ENCODE data around the gene PLAAT2.
"Not testable (repeated sequence)": the region's sequence is repeated elsewhere in the genome, so short reads cannot be mapped to it uniquely, and the experiment has no call there.

The PLAAT2 gene

DNA sequence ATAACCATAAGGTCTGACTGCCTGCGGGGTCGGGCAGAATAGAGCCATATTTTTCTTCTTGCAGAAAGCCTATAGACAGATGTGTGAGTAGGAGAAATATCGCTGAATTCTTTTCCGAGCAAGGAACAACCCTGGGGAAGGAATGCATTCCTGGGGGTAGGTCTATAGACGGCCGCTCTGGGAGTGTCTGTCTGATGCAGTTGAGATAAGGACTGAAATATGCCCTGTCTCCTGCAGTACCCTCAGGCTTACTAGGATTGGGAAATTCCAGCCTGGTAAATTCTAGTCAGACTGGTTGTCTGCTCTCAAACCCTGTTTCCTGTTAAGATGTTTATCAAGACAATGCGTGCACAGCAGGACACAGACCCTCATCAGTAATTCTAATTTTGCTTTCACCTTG, 18.0 kb upstream of the PLAAT2 start:
- not testable (repeated sequence) for DNase-seq (ENCODE audit: insufficient read length, low spot score); FAIRE-seq

DNA sequence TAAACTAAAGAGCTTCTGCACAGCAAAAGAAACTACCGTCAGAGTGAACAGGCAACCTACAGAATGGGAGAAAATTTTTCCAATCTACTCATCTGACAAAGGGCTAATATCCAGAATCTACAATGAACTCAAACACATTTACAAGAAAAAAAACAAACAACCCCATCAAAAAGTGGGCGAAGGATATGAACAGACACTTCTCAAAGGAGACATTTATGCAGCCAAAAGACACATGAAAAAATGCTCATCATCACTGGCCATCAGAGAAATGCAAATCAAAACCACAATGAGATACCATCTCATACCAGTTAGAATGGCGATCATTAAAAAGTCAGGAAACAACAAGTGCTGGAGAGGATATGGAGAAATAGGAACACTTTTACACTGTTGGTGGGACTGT, 15.7 kb upstream of the PLAAT2 start:
- DNase-seq (ENCODE audit: insufficient read length, low spot score); FAIRE-seq: not testable (repeated sequence)

DNA sequence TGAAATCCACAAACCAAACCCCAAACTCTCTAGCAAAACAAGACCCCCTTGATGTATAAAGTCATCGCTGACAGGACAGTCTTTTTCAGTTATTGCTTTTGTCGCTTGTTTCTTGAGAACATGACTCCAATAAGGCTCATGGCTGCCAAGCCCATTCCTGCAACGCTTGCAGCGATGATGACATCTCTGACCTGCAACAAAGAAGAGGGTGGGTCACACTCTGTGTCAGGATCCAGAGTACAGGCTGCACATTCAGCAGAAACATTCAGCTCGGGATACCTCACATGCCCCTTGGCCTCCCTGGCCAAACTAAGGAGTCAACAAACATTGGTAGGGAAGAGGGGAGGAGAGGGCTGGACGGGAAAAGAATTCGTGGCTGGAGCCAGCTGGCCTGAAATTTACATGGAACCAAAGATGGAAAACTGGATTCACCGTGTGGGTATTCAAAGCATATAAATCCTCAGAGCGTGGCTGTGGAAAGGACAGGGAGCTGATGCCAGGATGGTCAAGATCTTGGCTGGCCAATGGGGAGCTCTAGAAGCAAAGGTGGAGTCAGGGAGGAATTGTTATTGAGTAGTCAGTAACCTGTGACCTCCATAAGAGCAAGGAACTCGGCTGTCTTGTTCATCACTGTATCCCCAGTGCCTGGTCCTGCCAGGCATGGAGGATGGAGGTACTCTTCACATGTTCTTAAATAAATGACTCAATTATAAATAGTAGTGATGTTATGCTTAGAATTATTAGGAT, 11.8 kb upstream of the PLAAT2 start:
- peak; percentile 9 for FAIRE-seq
- DNase-seq (ENCODE audit: insufficient read length, low spot score), result no peak

DNA sequence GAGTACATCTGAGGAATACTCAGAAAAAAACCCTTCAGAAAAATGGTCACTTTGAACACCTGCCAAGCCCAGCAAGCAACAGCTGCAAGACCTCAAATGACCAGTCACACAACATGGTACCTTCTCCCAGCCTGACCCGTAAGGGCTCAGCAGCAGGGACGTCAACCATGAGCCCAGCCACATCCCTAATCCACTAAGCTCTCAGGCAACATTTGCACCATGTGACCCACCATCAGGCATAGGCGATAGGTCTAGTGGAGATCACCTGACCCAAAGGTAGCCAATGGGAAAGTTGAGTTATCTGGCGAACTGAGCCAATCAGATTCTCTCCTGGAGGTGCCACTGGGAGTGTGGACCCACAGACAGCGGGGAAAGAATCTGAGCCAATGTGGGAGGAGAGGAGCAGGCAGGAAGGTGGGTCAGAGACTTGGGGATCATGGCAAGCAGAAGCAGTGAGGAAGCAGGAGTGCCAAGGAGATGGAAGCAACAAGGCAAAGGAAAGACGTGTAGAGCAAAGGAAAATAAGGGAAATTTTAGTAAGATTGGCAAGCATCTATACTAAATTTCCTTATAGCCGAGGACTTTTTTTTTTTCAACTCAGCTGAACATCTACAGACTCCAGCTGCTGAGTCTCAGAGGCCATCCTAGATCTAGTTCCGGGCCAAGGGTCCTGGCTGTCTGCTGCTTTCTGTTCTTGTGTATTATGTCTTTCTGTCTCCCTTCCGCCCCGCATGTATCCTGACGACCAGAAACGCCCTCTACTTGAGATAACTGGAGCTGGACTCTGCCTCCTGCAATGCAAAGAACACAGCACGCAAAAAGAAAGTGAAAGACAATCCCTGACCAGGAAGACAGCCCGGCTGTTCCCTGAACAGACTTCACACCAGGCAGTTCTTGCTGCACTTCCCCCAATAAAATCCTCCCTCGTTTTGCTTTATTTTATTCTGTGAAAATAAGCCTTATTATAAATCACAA, 11.0 kb upstream of the PLAAT2 start:
- FAIRE-seq, result no peak
- DNase-seq (ENCODE audit: insufficient read length, low spot score), result no peak

DNA sequence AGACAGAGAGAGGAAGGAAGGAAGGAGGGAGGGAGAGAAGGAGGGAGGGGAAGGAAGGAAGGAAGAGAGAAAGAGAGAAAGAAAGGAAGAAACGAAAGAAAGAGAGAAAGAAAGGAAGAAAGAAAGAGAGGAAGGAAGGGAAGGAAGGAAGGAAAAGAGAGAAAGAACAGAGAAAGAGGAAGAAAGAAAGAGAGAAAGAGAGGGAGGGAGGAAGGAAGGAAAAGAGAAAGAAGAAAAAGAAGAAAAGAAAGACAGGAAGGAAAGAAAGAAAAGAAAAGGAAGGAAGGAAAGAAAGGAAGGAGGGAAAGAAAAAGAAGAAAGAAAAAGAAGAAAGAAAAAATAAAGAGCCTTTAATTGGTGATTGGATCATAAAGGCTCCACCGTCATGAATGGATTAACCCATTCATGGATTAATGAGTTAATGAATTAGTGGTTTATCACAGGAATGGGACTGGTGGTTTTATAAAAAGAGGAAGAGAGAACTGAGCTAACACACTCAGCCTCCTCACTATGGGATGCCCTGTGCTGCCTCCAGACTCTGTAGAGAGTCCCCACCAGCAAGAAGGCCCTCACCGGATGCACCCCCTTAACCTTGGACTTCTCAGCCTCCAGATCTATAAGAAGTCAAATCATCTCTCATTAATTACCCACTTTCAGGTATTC, 9.0 kb upstream of the PLAAT2 start:
- no peak for FAIRE-seq
- DNase-seq (ENCODE audit: insufficient read length, low spot score), result no peak

DNA sequence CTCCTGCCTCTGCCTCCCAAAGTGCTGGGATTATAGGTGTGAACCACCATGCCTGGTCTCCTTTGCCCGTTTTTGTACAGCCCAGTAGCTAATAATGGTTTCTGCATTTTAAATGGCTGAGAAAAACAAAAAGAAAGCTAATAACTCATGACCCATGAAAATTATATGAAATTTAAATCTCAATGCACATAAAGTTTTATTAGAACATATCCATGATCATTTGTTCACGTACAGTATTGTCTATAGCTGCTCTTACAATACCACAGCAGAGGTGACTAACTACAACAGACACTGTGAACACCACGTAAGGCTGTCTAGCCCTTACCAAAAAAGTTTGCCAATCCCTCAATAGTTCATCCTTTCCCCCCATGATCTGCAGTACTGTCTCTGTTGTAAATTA, 6.4 kb upstream of the PLAAT2 start:
- DNase-seq (ENCODE audit: insufficient read length, low spot score) (no peak), FAIRE-seq (no peak)

DNA sequence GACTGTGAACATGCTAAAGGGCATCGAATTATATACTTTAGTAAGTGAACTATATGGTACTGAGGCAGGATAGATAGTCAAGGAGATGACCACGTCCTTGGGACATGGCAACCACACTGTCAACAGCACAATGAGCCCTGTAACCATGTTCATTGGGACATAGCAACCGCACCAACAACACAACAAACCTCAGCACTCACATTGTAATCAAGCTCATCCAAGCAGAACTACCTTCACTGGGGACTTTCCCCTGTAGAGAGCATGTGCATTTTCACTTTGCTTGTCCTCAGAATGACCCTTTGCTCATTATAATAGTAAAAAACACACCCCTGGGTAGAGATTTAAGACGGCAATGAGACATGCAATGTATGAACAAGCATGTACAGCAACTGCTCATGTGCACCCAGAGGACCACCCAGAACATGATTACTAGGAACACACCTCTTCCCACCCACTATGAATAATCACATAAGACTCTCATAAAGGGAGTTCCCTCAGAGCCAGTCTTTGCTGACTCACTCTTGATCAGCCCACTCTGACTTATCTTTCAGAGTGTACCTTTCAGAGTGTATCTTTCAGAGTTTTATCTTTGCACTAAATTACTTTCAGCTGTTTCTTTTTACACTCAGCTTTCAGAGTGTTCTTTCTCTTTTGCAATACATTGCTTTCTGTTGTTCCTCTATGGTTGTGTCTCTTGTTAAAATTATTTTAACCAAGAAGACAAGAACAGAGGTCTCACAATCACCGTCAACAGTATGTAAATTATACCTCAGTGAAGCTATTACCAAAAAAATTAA, 4.1 kb upstream of the PLAAT2 start:
- DNase-seq (ENCODE audit: insufficient read length, low spot score) (peak; percentile 50), FAIRE-seq (no peak)

DNA sequence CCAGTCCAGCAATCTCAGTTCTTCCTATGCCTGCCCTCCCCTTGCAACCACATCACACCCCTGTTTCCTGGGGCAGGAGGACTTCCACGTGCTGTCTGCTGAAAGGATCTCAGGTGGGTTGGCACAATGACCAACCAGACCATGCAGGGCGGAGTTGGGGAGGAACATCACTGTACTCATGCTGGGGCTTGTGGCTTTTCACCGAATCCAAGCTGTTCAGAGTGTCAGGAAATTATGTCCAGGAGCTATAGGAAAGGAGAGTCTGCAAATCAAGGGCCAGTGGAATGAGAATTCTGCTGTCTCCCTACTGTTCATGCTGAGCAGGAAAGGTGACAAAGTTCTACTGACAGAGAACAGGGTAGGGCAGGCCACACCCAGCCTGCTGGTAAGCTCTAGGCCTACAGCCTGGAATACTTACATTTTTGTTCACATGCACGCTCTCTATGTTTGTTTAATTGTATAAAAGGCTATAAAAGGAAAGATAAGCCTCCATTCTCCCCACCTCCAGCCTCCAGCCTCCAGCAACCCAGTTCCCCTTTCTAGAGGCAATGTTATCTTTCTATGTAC, 1.7 kb upstream of the PLAAT2 start:
- FAIRE-seq, result no peak
- DNase-seq (ENCODE audit: insufficient read length, low spot score), result no peak

DNA sequence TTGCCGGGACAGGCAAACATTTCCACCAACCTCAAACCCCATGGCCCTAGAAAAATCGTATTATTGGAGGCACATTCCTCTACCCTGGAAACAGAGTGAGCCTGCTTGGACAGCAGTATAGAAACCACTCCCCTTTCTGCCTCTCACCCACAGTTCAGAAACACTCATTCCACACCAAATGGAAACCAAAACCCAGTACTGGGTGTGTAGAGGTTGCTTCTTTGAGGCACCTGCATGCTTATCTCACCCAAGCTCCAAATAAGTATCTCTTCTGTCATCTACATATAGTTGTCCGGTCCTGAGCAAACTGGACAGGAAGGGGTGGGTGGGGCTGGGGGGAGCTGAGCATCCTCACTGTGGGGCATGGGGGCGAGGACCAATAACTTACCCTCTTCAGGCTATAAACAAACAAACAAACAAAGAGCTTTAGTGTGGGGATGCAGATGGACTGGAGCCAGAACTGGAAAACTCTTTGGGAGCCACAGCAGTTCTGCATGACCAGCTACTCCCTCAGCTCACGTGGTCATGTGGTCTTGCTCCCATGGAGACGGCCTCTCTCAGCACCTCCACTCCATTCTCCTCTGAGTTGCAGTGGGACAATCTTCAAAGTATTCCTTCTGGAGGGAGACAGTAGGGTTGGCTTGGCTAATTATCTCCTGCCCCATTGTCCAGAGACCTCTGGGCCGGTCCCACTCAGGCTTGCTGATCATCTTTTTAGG, 1.0 kb upstream of the PLAAT2 start:
- DNase-seq (ENCODE audit: insufficient read length, low spot score) (no peak), FAIRE-seq (no peak)

DNA sequence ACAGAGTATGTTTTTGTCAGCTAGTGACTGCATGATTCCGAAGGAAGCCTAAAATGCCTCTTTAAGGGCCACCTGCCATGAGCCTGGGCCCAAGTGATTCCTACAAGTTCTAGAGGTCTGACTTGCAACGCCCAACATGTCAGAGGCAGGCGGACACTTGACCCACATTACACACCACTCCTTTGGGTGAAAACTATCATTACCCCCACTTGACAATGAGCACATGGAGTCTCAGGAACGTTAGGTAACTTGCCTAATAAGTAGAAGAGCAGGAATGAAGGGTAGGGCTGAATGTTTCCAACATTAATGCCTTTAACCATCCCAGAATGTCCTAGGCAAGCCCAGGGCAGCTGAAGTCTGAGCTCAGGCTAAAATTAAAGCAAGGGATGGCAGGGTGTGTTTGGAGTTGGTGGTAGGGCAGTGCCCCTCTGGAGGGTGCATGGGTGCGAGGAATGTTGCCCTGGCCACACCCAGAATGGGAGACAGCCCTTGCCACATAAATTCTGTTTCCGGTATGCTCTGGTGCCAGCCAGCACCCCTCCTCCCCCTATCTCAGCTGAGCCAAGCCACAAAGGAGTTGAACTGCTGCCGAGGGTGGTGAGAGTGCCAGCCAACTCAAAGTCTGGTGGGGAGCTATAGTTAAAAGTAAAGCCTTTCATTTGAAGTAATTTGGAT, 2.5 kb downstream of the PLAAT2 start:
- DNase-seq (ENCODE audit: insufficient read length, low spot score), result no peak

DNA sequence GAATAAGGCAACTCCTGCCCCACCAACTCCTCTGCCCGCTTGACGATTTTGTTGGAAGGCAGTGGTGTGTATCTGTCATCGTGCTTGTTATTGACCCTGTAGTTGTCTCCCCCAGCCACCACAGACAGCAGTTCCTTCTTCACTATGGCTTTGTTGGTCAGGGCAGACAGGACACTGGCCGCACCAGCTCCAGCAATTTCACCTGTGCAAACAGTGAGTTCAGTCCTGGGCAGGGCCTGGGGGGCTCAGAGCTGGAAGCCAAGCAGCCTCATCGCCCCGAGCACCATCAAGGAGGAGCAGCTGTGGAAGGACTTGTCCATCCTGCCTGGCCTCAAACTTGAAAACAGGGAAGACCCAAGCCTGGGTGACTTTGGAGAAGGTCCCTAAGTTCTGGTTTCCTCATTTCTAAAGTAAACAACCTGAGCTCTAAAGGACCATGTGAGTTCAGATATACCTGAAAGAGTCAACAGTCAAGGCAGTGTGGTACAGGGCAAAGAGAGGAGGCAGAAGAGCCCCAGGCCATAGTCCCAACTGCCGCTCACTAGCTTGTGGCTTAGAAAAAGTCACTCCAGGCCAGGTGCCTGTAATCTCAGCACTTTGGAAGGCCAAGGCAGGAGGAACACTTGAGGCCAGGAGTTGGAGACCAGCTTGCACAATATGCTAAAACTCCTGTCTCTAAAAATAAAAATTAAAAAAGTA, 4.6 kb downstream of the PLAAT2 start:
- no peak for FAIRE-seq
- DNase-seq (ENCODE audit: insufficient read length, low spot score), result no peak

More for the DNA sequence above, 2.5 kb downstream of the PLAAT2 start:
- FAIRE-seq, result no peak

DNA sequence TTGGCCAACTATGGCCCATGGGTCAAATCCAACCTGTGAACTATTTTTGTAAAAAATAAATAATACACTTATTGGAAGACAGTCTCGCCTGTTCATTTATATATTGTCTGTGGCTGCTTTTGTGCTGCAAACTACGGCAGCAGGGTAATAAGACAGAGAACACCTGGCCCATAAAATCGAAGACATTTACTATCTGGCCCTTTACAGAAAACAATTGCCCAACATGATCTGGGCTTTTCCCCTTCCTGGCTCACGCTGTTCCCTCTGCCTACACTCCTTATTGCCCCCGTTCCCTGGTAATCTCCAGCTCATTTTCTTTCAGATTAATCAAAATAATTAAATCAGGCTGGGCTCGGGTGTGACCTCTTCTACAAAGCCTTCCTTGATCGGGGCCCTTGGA, 5.6 kb downstream of the PLAAT2 start:
- no peak for FAIRE-seq

DNA sequence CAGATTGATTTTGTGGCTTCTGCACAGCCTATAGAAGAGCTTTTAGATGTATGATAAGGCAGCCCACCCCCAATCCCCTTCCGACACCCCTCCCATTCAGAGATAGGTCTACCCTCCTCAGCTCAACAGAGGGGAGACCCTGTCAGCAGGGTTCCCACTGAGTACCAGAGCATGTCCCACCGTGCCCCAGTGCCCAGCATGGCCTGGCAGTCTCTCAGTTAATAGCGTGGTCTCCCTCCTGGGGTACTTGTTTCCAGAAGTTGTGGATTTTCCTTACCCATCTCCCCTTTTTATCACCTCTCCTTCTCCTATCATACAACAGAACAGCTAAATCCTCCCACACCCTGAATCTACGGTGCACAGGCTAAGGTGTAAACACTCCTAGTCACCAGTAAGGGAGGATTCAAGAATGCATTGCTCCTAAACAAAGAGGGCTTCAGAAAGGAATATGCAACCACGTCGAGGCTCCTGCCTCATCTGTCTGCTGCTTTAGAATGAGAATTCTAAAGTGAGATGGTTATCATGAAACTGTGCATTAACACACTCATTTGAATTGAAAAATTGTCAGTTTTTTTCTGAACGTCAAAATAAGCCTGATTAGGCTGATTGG, 6.7 kb downstream of the PLAAT2 start:
- FAIRE-seq (no peak), DNase-seq (ENCODE audit: insufficient read length, low spot score) (no peak)

More for the DNA sequence above, 5.6 kb downstream of the PLAAT2 start:
- DNase-seq (ENCODE audit: insufficient read length, low spot score), result no peak

DNA sequence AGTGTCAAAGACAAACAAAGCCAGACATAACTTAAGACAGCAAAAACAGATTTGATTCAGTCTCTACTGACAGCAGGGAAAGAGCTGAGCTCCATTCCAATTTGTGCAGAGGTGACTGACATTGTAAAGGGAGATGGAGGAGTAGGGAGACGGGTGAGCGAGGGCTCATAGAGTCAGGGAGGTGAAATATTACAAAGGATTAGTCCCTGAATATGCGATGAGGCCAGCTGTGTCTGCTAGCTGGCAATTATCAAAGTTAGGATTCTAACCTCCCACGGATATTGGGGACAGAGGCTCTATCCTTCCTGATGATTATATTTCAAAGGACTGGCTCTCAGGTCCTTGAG, 8.3 kb downstream of the PLAAT2 start:
- FAIRE-seq (no peak), DNase-seq (ENCODE audit: insufficient read length, low spot score) (no peak)

DNA sequence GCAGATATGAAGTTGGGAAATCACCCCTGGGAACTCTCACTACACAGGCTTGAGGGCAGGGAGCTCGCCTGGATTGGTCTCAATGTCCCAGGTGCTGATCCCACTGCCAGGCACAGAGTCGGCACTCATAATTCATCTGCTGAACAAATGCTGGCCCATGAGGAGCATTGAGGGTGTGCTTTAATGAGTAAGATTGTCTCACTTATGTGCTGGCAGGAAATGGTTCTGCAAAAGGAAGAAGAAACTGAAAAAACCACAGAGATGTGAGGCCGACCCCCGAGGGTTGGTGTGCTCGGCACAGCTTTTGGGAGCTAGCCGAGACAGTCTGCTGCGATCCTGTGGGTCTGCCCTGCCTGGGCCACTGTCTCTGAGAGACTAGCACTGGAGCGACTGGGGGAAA, 9.4 kb downstream of the PLAAT2 start:
- DNase-seq (ENCODE audit: insufficient read length, low spot score) (no peak), FAIRE-seq (no peak)

DNA sequence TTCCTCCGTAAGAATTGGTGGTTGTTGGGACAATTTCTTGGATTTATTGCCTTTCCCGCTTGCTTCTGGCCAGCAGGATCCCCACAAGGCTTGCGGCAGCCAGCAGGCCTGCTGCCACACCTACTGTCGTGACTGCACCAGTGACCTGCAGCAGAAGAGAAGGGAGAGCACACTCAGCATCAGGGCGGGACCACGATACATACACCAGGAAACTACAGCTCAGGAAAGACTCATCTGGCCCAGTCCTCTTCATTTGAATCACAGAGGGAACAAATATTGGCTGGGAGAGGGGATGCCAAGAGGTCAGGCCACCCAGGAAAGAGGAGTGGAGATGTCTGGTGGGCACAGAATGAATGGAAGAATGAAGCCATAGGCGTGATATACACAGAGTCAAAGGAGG, 10.3 kb downstream of the PLAAT2 start:
- FAIRE-seq (no peak), DNase-seq (ENCODE audit: insufficient read length, low spot score) (no peak)

DNA sequence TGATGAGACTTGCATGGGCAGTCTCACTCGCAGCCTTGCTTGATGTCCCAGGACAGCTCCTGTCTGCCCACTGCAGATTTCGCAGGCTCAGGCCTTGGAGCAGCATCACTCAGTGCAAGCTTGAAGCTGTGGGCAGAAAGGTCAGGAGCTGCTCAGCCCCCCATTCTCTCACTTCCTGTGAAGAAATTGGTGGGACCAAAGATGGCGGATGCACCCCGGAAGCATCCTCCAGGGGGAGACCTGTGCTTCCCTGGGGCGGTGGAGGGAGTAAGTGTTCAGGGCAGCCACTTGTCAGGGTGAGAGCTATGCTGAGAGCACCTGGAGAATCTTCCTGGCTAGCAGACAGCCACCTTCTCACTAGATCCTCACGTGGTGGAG, 11.3 kb downstream of the PLAAT2 start:
- DNase-seq (ENCODE audit: insufficient read length, low spot score) (no peak), FAIRE-seq (no peak)

Data from HTR-8/SVneo (cell line).